Measurements from ENCODE around the gene OPRM1.

OPRM1 gene

GRCh38 chr6:154292066-154292465 lies 253.0 kb downstream of the OPRM1 start:
- no peak for TF ChIP-seq CTCF (conservative IDR thresholded peaks at IDR 0.05; ENCODE audit: control insufficient read depth, insufficient read depth, low read depth, low read length)
- DNase-seq (ENCODE audit: low read depth), result no peak
- no peak overlapping the region for H3K4me3 ChIP-seq (ENCODE audit: control insufficient read depth, low read depth, low read length)

- H3K4me3 ChIP-seq (ENCODE audit: control insufficient read depth, low read depth, low read length), result no peak overlapping the region
- no peak for TF ChIP-seq CTCF (conservative IDR thresholded peaks at IDR 0.05; ENCODE audit: control insufficient read depth, insufficient read depth, low read depth, low read length)
- DNase-seq (ENCODE audit: low read depth), result peak; percentile 54
Measured at GRCh38 chr6:154292855-154293519, 253.9 kb downstream of the OPRM1 start.

GRCh38 chr6:154295733-154296132 lies 256.7 kb downstream of the OPRM1 start:
- DNase-seq (ENCODE audit: low read depth), result no peak
- TF ChIP-seq CTCF (conservative IDR thresholded peaks at IDR 0.05; ENCODE audit: control insufficient read depth, insufficient read depth, low read depth, low read length), result no peak
- H3K4me3 ChIP-seq (ENCODE audit: control insufficient read depth, low read depth, low read length), result no peak overlapping the region
